SK-N-SH treated with all-trans-retinoic acid at 6 μM for 48 hours (cell line): ENCODE measurements around the gene CST7.

Experiments
- ATAC-seq: fragments of 200-7000 bp; cut with Tn5 transposase; 3 replicates; pipeline ENCODE4 v1.9.1; 2020; ENCODE audit warnings: mild to moderate bottlenecking, moderate library complexity
- CSDC2 ChIP-seq: fragments of 250-450 bp; sonication (Bioruptor Pico); IDR thresholded peaks from 2 replicates; pipeline ENCODE4 v1.5.0; 2020; ENCODE audit warnings: mild to moderate bottlenecking, moderate library complexity
- ESRRG ChIP-seq: fragments of 250-450 bp; sonication (Bioruptor Pico); IDR thresholded peaks from 2 replicates; pipeline ENCODE4 v1.6.1; 2021; ENCODE audit warnings: mild to moderate bottlenecking
- GLIS3 ChIP-seq: fragments of 250-450 bp; sonication (Bioruptor Pico); IDR thresholded peaks from 2 replicates; pipeline ENCODE4 v1.5.0; 2020; ENCODE audit warnings: mild to moderate bottlenecking, moderate library complexity
- ISL1 ChIP-seq: fragments of 250-450 bp; sonication (Bioruptor Pico); IDR thresholded peaks from 2 replicates; pipeline ENCODE4 v2.1.2; 2022; ENCODE audit warnings: mild to moderate bottlenecking, moderate library complexity
- OSR1 ChIP-seq: fragments of 250-450 bp; sonication (Bioruptor Pico); IDR thresholded peaks from 2 replicates; pipeline ENCODE4 v1.8.0; 2022; ENCODE audit warnings: moderate library complexity, mild to moderate bottlenecking, inconsistent platforms
- PPARA ChIP-seq: fragments of 250-450 bp; sonication (Bioruptor Pico); IDR thresholded peaks from 2 replicates; pipeline ENCODE4 v1.5.0; 2020; ENCODE audit warnings: mild to moderate bottlenecking, borderline replicate concordance
- SNAI2 ChIP-seq: fragments of 250-450 bp; sonication (Bioruptor Pico); IDR thresholded peaks from 2 replicates; pipeline ENCODE4 v1.5.0; 2020; ENCODE audit warnings: mild to moderate bottlenecking, moderate library complexity
- TCF4 ChIP-seq: fragments of 250-450 bp; sonication (Bioruptor Pico); IDR thresholded peaks from 2 replicates; pipeline ENCODE4 v1.8.0; 2021; ENCODE audit warnings: mild to moderate bottlenecking, moderate library complexity, borderline replicate concordance
- TOX ChIP-seq: fragments of 250-450 bp; sonication (Bioruptor Pico); IDR thresholded peaks from 2 replicates; pipeline ENCODE4 v1.8.0; 2021; ENCODE audit warnings: mild to moderate bottlenecking, moderate library complexity, borderline replicate concordance
- ZFP3 ChIP-seq: fragments of 250-450 bp; sonication (Bioruptor Pico); IDR thresholded peaks from 2 replicates; pipeline ENCODE4 v1.5.0; 2020; ENCODE audit warnings: mild to moderate bottlenecking, moderate library complexity
- ZFP30 ChIP-seq: fragments of 450-650 bp; formaldehyde crosslinking; IDR thresholded peaks from 2 replicates; pipeline ENCODE4 v1.5.0; 2022; ENCODE audit warnings: mild to moderate bottlenecking, moderate library complexity
- ZNF565 ChIP-seq: fragments of 450-650 bp; formaldehyde crosslinking; conservative IDR thresholded peaks from 2 replicates; pipeline ENCODE4 v1.5.0; 2020; ENCODE audit warnings: low read depth, mild to moderate bottlenecking, moderate library complexity
- ZNF70 ChIP-seq: fragments of 450-650 bp; formaldehyde crosslinking; IDR thresholded peaks from 2 replicates; pipeline ENCODE4 v1.5.0; 2020; ENCODE audit warnings: mild to moderate bottlenecking, moderate library complexity
- TF ChIP-seq, protein P1 (sequence below): fragments of 250-450 bp; sonication (Bioruptor Pico); IDR thresholded peaks from 2 replicates; pipeline ENCODE4 v1.8.0; 2021; ENCODE audit warnings: low read depth, mild to moderate bottlenecking, moderate library complexity, borderline replicate concordance
- TF ChIP-seq, protein P2 (sequence below): fragments of 250-450 bp; sonication (Bioruptor Pico); IDR thresholded peaks from 2 replicates; pipeline ENCODE4 v1.5.1; 2021; ENCODE audit warnings: mild to moderate bottlenecking, moderate library complexity
- TF ChIP-seq, protein P3 (sequence below): fragments of 250-450 bp; sonication (Bioruptor Pico); IDR thresholded peaks from 2 replicates; pipeline ENCODE4 v1.5.1; 2020; ENCODE audit warnings: low read depth, mild to moderate bottlenecking, moderate library complexity
- TF ChIP-seq, protein P4 (sequence below): fragments of 250-450 bp; sonication (Bioruptor Pico); IDR thresholded peaks from 2 replicates; pipeline ENCODE4 v1.5.0; 2020; ENCODE audit warnings: mild to moderate bottlenecking, moderate library complexity

CST7 gene

DNA sequence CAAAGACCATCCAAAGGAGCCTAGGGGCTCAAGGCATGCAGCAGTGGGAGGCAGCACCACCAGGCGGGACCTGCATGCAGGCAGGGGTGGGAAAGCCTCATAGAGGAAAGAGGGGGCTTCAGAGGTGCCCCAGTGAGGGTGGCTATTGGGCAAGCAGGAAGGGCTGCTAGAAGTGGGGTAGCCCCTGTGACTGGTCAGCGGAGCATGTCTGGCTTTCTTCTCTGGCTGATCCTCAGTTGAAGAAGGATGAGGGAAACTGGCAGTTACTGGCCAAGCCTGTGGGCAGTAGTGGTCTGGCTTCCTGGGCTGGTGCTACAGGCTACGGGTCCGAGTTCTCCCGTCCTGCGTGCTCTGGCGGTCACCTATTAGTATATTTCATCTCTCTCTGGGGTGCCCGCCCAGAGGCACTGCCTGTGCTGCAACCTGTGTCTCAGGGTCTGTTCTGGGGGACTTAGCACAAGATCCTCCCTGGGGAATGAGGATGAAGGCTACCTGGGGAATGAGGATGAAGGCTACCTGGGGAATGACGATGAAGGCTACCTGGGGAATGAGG, 35.9 kb upstream of the CST7 start (continued):
- TF ChIP-seq, protein P1, sequence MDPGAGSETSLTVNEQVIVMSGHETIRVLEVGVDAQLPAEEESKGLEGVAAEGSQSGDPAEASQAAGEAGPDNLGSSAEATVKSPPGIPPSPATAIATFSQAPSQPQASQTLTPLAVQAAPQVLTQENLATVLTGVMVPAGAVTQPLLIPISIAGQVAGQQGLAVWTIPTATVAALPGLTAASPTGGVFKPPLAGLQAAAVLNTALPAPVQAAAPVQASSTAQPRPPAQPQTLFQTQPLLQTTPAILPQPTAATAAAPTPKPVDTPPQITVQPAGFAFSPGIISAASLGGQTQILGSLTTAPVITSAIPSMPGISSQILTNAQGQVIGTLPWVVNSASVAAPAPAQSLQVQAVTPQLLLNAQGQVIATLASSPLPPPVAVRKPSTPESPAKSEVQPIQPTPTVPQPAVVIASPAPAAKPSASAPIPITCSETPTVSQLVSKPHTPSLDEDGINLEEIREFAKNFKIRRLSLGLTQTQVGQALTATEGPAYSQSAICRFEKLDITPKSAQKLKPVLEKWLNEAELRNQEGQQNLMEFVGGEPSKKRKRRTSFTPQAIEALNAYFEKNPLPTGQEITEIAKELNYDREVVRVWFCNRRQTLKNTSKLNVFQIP (CRISPR knock-in tag) = no peak
- TF ChIP-seq ISL1 (no peak), ZNF565 (CRISPR knock-in tag) (no peak), GLIS3 (CRISPR knock-in tag) (no peak)

DNA sequence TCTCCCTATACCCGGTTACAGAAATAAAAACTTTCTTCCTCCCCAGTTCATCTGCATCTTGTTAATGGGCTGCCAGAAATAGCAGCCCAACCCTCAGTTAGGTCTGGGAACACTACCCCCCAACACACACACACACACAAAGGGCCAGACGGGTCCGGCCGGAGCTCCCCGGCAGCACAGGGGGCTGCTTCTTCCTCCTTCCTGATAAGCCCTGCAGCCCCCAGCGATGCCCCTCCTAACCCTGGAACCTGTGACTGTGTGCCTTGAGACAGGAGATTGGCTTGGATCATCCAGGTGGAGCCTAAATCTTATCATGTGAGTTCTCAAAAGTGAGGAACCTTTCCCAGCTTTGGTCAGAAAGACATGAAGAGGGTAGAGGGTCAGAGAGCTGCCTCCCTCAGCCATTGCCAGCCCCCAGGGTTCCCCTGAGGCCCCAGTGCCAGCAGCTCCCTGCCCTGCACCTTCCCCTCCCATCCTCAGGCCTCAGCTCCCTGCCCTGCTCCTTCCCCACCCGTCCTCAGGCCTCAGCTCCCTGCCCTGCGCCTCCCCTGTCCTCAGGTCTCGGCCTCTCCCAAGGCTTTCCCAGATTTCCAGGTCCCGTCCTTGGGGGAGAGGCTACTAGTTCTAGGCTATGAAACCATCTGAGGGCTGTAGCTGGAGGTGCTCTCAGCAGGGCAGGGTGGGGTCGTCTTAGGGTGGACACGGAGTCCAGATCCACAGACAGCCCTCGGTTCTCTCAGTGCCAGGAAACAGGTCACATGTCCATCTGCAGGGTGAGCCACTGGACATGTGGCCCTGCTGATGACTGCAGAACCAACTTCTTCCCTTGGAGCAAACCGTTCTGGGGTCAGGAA, 34.5 kb upstream of the CST7 start:
- no peak for TF ChIP-seq TOX (CRISPR knock-in tag)
- no peak for ATAC-seq

DNA sequence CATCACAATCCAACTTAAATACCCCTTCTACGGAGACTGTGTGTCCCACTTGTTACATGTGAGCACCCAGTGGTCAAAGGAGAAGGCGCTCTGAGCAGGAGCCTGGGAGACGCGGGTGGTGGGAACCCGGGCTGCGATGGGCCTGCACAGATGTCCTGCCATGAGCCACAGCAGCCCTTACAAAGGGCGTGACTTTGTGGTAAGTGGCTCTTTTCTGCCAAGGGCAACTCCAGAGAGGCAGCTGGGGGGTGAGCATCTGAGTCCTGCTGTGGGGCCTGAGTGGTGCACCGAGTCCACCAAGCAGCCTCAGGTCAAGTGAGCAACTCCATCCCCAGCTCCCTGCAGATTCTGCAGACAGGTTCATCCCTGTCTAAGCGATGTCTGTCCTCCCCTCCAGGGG, 33.6 kb upstream of the CST7 start:
- TF ChIP-seq GLIS3 (CRISPR knock-in tag) = no peak
- TF ChIP-seq, protein P2, sequence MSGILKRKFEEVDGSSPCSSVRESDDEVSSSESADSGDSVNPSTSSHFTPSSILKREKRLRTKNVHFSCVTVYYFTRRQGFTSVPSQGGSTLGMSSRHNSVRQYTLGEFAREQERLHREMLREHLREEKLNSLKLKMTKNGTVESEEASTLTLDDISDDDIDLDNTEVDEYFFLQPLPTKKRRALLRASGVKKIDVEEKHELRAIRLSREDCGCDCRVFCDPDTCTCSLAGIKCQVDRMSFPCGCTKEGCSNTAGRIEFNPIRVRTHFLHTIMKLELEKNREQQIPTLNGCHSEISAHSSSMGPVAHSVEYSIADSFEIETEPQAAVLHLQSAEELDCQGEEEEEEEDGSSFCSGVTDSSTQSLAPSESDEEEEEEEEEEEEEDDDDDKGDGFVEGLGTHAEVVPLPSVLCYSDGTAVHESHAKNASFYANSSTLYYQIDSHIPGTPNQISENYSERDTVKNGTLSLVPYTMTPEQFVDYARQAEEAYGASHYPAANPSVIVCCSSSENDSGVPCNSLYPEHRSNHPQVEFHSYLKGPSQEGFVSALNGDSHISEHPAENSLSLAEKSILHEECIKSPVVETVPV = no peak
- TF ChIP-seq, protein P3, sequence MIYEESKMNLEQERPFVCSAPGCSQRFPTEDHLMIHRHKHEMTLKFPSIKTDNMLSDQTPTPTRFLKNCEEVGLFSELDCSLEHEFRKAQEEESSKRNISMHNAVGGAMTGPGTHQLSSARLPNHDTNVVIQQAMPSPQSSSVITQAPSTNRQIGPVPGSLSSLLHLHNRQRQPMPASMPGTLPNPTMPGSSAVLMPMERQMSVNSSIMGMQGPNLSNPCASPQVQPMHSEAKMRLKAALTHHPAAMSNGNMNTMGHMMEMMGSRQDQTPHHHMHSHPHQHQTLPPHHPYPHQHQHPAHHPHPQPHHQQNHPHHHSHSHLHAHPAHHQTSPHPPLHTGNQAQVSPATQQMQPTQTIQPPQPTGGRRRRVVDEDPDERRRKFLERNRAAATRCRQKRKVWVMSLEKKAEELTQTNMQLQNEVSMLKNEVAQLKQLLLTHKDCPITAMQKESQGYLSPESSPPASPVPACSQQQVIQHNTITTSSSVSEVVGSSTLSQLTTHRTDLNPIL (CRISPR knock-in tag) = no peak
- no peak for TF ChIP-seq OSR1 (CRISPR knock-in tag)
- TF ChIP-seq ZFP30 (CRISPR knock-in tag) = no peak
- TF ChIP-seq ZFP3 (CRISPR knock-in tag) = no peak
- TF ChIP-seq ISL1 = no peak
- no peak for TF ChIP-seq CSDC2 (CRISPR knock-in tag)
- TF ChIP-seq ZNF565 (CRISPR knock-in tag) = no peak
- no peak for ATAC-seq

DNA sequence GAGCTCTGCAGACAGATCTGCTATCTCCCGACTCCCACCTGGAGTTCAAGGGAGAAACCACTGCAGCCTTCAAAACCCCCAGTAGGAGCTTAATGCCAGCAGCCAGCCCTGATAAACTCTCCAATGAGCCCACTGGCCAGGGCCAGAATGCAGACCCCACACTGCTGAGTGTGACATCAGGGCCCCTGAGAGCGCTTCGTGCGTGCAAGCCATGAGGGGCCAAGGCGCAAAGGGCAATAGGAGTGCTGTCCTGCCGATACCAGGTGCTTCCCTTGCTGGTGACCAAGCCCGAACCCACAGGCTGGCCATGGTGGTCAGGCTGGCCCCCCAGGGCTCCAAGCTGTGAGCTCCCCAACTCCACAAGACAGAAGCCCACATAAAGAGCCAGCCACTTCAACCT, 33.2 kb upstream of the CST7 start:
- TF ChIP-seq SNAI2 (CRISPR knock-in tag) (no peak), ISL1 (no peak), ZNF565 (CRISPR knock-in tag) (no peak), ZNF70 (CRISPR knock-in tag) (no peak), OSR1 (CRISPR knock-in tag) (no peak)
- TF ChIP-seq, protein P3 (CRISPR knock-in tag) = no peak
- TF ChIP-seq, protein P1 (CRISPR knock-in tag) = no peak
- no peak for ATAC-seq

DNA sequence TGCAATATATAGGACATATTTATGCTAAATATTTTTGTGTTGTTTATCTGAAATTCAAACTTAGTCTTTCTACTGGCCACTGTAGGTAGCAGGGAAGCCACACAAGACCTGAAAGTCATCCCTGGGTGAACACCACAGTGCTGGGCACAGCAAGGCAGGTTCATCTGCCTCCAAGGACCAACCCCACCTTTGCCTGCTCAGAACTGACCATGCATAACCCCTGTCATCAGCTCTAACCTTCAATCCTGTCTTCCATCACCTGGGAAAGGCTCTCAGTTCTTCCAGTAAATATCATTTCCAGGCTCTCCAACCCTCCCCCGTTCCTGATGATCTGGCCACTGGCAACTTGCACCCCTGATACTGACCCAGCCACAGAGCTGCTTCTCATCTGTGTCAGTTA, 32.7 kb upstream of the CST7 start:
- no peak for ATAC-seq
- no peak for TF ChIP-seq SNAI2 (CRISPR knock-in tag)
- TF ChIP-seq PPARA (CRISPR knock-in tag) = no peak
- TF ChIP-seq ZNF70 (CRISPR knock-in tag) = no peak
- TF ChIP-seq TCF4 = no peak

DNA sequence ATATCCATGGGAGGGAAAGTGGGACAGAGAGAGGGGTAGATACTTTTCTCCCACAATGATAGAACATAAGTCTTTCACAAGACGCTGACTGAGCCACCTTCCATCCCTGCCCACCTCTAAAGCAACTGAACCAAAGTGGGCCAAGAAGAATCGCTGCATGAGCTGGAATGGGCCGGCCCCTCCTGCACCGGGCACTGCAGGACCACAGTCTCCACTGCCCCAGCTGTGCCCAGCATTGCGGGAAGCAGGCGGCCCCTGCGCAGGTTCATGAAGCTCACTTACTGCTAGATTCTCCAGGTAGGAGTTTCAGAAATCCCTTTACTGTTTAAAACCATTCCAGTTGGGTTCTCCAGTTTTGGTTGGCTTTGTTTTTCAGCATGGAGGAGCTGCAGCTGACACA, 32.0 kb upstream of the CST7 start:
- ATAC-seq = no peak
- TF ChIP-seq ZNF70 (CRISPR knock-in tag) (no peak), OSR1 (CRISPR knock-in tag) (no peak), TCF4 (no peak), GLIS3 (CRISPR knock-in tag) (no peak), ESRRG (CRISPR knock-in tag) (no peak), ZFP3 (CRISPR knock-in tag) (no peak)
- TF ChIP-seq, protein P4, sequence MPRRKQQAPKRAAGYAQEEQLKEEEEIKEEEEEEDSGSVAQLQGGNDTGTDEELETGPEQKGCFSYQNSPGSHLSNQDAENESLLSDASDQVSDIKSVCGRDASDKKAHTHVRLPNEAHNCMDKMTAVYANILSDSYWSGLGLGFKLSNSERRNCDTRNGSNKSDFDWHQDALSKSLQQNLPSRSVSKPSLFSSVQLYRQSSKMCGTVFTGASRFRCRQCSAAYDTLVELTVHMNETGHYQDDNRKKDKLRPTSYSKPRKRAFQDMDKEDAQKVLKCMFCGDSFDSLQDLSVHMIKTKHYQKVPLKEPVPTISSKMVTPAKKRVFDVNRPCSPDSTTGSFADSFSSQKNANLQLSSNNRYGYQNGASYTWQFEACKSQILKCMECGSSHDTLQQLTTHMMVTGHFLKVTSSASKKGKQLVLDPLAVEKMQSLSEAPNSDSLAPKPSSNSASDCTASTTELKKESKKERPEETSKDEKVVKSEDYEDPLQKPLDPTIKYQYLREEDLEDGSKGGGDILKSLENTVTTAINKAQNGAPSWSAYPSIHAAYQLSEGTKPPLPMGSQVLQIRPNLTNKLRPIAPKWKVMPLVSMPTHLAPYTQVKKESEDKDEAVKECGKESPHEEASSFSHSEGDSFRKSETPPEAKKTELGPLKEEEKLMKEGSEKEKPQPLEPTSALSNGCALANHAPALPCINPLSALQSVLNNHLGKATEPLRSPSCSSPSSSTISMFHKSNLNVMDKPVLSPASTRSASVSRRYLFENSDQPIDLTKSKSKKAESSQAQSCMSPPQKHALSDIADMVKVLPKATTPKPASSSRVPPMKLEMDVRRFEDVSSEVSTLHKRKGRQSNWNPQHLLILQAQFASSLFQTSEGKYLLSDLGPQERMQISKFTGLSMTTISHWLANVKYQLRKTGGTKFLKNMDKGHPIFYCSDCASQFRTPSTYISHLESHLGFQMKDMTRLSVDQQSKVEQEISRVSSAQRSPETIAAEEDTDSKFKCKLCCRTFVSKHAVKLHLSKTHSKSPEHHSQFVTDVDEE (CRISPR knock-in tag) = no peak
- TF ChIP-seq, protein P2 = no peak
